IgD-negative memory B cell (primary cell): ENCODE data around the gene ADSS1. TPM values are rescaled to one million over a fixed set of nuclear protein-coding genes. Genes with fewer than 3 reads are reported as not detected.

Experiments
- H3K27ac Mint-ChIP-seq, 3 donors: one replicate each; pipeline ENCODE4 v1.8.0; 2020 to 2022; ENCODE audit warnings: mild to moderate bottlenecking in 3 of 3, mixed read lengths in 3 of 3, moderate library complexity in 1 of 3
- H3K27me3 Mint-ChIP-seq: one replicate; pipeline ENCODE4 v1.8.0; 2021; ENCODE audit warnings: mixed read lengths
- H3K36me3 Mint-ChIP-seq: one replicate; pipeline ENCODE4 v1.8.0; 2020; ENCODE audit warnings: mild to moderate bottlenecking, mixed read lengths
- H3K4me1 Mint-ChIP-seq, 3 donors: one replicate each; pipeline ENCODE4 v1.8.0; 2020 to 2022; ENCODE audit warnings: mixed read lengths in 3 of 3, mild to moderate bottlenecking in 1 of 3
- H3K4me3 Mint-ChIP-seq, 4 donors: one replicate each; pipeline ENCODE4 v1.8.0; 2020 to 2022; ENCODE audit warnings: mild to moderate bottlenecking in 4 of 4, mixed read lengths in 4 of 4, moderate library complexity in 3 of 4
- H3K9me3 Mint-ChIP-seq, 3 donors: one replicate each; pipeline ENCODE4 v1.8.0; 2020 to 2021; ENCODE audit warnings: mixed read lengths in 3 of 3, mild to moderate bottlenecking in 1 of 3
- polyA plus RNA-seq: library from polyadenylated mRNA; unstranded; fragments of 300-500 nt; fragmentation: Illumina TruSeq; gene quantifications from one replicate; pipeline ENCODE4 v1.2.3, GENCODE V29; 2021

ADSS1 gene
- polyA plus RNA-seq, 1 donor from 2014 or later = not detected

- Mint-ChIP-seq H3K36me3 (no peaks in the 10 kb centered on the region), H3K9me3 (no peaks in the 10 kb centered on the region), H3K27me3 (peaks cover 2% of the 10 kb centered on the region), H3K4me3 (peak overlapping the region in 2 of 4 donors; percentile 49 to 85), H3K27ac (peak overlapping the region in 1 of 3 donors; percentile 75), H3K4me1 (peaks cover 24 to 32% (median 25%) of the 10 kb centered on the region in 3 donors)
Measured at GRCh38 chr14:104683653-104684448, 40.2 kb upstream of the ADSS1 start.

- no peaks in the 10 kb centered on the region for H3K9me3 Mint-ChIP-seq
- H3K4me3 Mint-ChIP-seq = peak overlapping the region in 3 of 4 donors; percentile 58 to 87 (median 85)
- H3K4me1 Mint-ChIP-seq = peaks cover 24 to 32% (median 25%) of the 10 kb centered on the region in 3 donors
- peaks cover 2% of the 10 kb centered on the region for H3K27me3 Mint-ChIP-seq
- H3K36me3 Mint-ChIP-seq = no peaks in the 10 kb centered on the region
- peak overlapping the region in 2 of 3 donors; percentile 63 to 80 for H3K27ac Mint-ChIP-seq
Measured at GRCh38 chr14:104684449-104684821, 39.6 kb upstream of the ADSS1 start.

- peak overlapping the region; percentile 58 to 87 (median 78) for H3K4me3 Mint-ChIP-seq
- H3K27ac Mint-ChIP-seq = peak overlapping the region in 2 of 3 donors; percentile 63 to 80
- H3K27me3 Mint-ChIP-seq = peaks cover 2% of the 10 kb centered on the region
- H3K9me3 Mint-ChIP-seq = no peaks in the 10 kb centered on the region
- H3K36me3 Mint-ChIP-seq = no peaks in the 10 kb centered on the region
- peaks cover 24 to 32% (median 25%) of the 10 kb centered on the region in 3 donors for H3K4me1 Mint-ChIP-seq
Measured at GRCh38 chr14:104685216-104685997, 38.6 kb upstream of the ADSS1 start.

GRCh38 chr14:104685998-104686610 is 37.9 kb upstream of the ADSS1 start:
- Mint-ChIP-seq H3K27me3 (peaks cover 2% of the 10 kb centered on the region), H3K4me3 (peak overlapping the region in 3 of 4 donors; percentile 9 to 68 (median 40)), H3K27ac (peak overlapping the region in 1 of 3 donors; percentile 72), H3K4me1 (peaks cover 21 to 33% (median 22%) of the 10 kb centered on the region in 3 donors), H3K36me3 (no peaks in the 10 kb centered on the region), H3K9me3 (no peaks in the 10 kb centered on the region)

- H3K4me1 Mint-ChIP-seq = peaks cover 17 to 32% (median 21%) of the 10 kb centered on the region in 3 donors
Measured at GRCh38 chr14:104686624-104687517, 37.2 kb upstream of the ADSS1 start.

GRCh38 chr14:104687601-104688504 is 36.2 kb upstream of the ADSS1 start:
- H3K27ac Mint-ChIP-seq = peak overlapping the region in 2 of 3 donors; percentile 59 to 72
- H3K4me1 Mint-ChIP-seq = peaks cover 17 to 34% (median 21%) of the 10 kb centered on the region in 3 donors
- no peaks in the 10 kb centered on the region for H3K36me3 Mint-ChIP-seq
- H3K9me3 Mint-ChIP-seq = no peaks in the 10 kb centered on the region
- H3K4me3 Mint-ChIP-seq = peak overlapping the region in 3 of 4 donors; percentile 34 to 73 (median 65)
- H3K27me3 Mint-ChIP-seq = no peaks in the 10 kb centered on the region

More at GRCh38 chr14:104686624-104687517, 37.2 kb upstream of the ADSS1 start:
- H3K27me3 Mint-ChIP-seq = no peaks in the 10 kb centered on the region
- H3K27ac Mint-ChIP-seq = peak overlapping the region in 1 of 3 donors; percentile 72
- H3K4me3 Mint-ChIP-seq = peak overlapping the region; percentile 0 to 87 (median 50)
- H3K36me3 Mint-ChIP-seq = no peaks in the 10 kb centered on the region
- no peaks in the 10 kb centered on the region for H3K9me3 Mint-ChIP-seq

GRCh38 chr14:104688505-104689108 is 35.4 kb upstream of the ADSS1 start:
- no peaks in the 10 kb centered on the region for H3K36me3 Mint-ChIP-seq
- peaks cover 17 to 32% (median 23%) of the 10 kb centered on the region in 3 donors for H3K4me1 Mint-ChIP-seq
- H3K9me3 Mint-ChIP-seq = no peaks in the 10 kb centered on the region
- no peaks in the 10 kb centered on the region for H3K27me3 Mint-ChIP-seq
- H3K27ac Mint-ChIP-seq = peak overlapping the region; percentile 59 to 81 (median 71)
- peak overlapping the region; percentile 65 to 88 (median 70) for H3K4me3 Mint-ChIP-seq

- peaks cover 17 to 34% (median 23%) of the 10 kb centered on the region in 3 donors for H3K4me1 Mint-ChIP-seq
- no peaks in the 10 kb centered on the region for H3K9me3 Mint-ChIP-seq
- H3K4me3 Mint-ChIP-seq = peak within 1 kb of the TSS; percentile 75 to 90 (median 82)
- H3K27me3 Mint-ChIP-seq = no peaks in the 10 kb centered on the region
- H3K36me3 Mint-ChIP-seq = no peaks in the 10 kb centered on the region
- peak within 1 kb of the TSS; percentile 59 to 81 (median 75) for H3K27ac Mint-ChIP-seq
Measured at GRCh38 chr14:104689109-104689880, 34.7 kb upstream of the ADSS1 start, which contains the start of gene INF2. INF2 (plus strand) TSS chr14:104689618; CDS start chr14:104701366, 11,748 bp downstream.

GRCh38 chr14:104689881-104690711 is 33.9 kb upstream of the ADSS1 start:
- Mint-ChIP-seq H3K27ac (peak overlapping the region in 1 of 3 donors; percentile 75), H3K27me3 (no peaks in the 10 kb centered on the region), H3K4me3 (peak overlapping the region; percentile 75 to 90 (median 82)), H3K4me1 (peaks cover 10 to 34% (median 23%) of the 10 kb centered on the region in 3 donors), H3K36me3 (no peaks in the 10 kb centered on the region), H3K9me3 (no peaks in the 10 kb centered on the region)

GRCh38 chr14:104690861-104691455 is 33.1 kb upstream of the ADSS1 start:
- H3K4me1 Mint-ChIP-seq = peaks cover 12 to 38% (median 28%) of the 10 kb centered on the region in 3 donors
- H3K27me3 Mint-ChIP-seq = no peaks in the 10 kb centered on the region
- H3K4me3 Mint-ChIP-seq = peak overlapping the region; percentile 75 to 90 (median 82)
- no peaks in the 10 kb centered on the region for H3K9me3 Mint-ChIP-seq
- no peaks in the 10 kb centered on the region for H3K36me3 Mint-ChIP-seq
- H3K27ac Mint-ChIP-seq = peak overlapping the region in 2 of 3 donors; percentile 62 to 75
